Panc1 (cell line): Measurements from ENCODE around the gene PHF23. TPM values are rescaled to one million over a fixed set of nuclear protein-coding genes. Genes with fewer than 3 reads are reported as not detected.
A peak's percentile ranks its signal among the peaks of the same experiment; 100 is the strongest.

Experiments
- ATAC-seq: fragments of 200-7000 bp; cut with Tn5 transposase; 2 replicates; pipeline ENCODE4 v1.9.1; 2020; ENCODE audit warnings: mild to moderate bottlenecking, moderate library complexity
- BruUV-seq: library from RNA; stranded (reverse); fragments of 400-500 nt; replicated peaks from 2 replicates; lab custom pipeline; 2021; lab: Mats Ljungman, UMichigan
- CTCF ChIA-PET: fragments of 300-600 bp; sonication (Branson Sonifier 250); formaldehyde crosslinking; loops from one replicate; lab custom pipeline; 2022; ENCODE audit warnings: antibody characterized with exemption; lab: Charles Lee
- POLR2A ChIA-PET: fragments of 300-600 bp; sonication (Branson Sonifier 250); formaldehyde crosslinking; loops from one replicate; lab custom pipeline; 2022; ENCODE audit warnings: antibody characterized with exemption; lab: Charles Lee
- DNase-seq: peaks from one replicate; pipeline ENCODE4 v3.0.0-alpha.2; 2010; ENCODE audit warnings: low read depth, low spot score
- H3K27ac ChIP-seq: 2 replicates; pipeline ENCODE4 v1.5.1; 2011; ENCODE audit warnings: mild to moderate bottlenecking, low read length, inconsistent platforms
- H3K27me3 ChIP-seq: fragments of 200-500 bp; sonication (Bioruptor generic); 2 replicates; pipeline ENCODE4 v1.6.0; 2014; ENCODE audit warnings: low read length, inconsistent platforms; ENCODE audit not compliant: control insufficient read depth, insufficient read depth
- H3K36me3 ChIP-seq: fragments of 200-500 bp; sonication (Bioruptor generic); 2 replicates; pipeline ENCODE4 v1.5.1; 2014; ENCODE audit warnings: inconsistent platforms, mild to moderate bottlenecking, low read length, moderate library complexity; ENCODE audit not compliant: control insufficient read depth, insufficient read depth
- H3K4me1 ChIP-seq: 2 replicates; pipeline ENCODE4 v1.5.1; 2011; ENCODE audit warnings: inconsistent platforms, mild to moderate bottlenecking, low read length, moderate library complexity; ENCODE audit not compliant: control insufficient read depth, insufficient read depth
- H3K4me3 ChIP-seq, 2 experiments: 2 replicates each; pipeline ENCODE4 v1.5.1; 2011 to 2012; ENCODE audit warnings: low read depth in 2 of 2, low read length in 2 of 2, mild to moderate bottlenecking in 2 of 2, inconsistent platforms in 1 of 2, moderate library complexity in 1 of 2
- H3K9me3 ChIP-seq: fragments of 200-500 bp; sonication (Bioruptor generic); 2 replicates; pipeline ENCODE4 v1.5.1; 2014; ENCODE audit warnings: low read depth, mild to moderate bottlenecking, inconsistent platforms, low read length, moderate library complexity; ENCODE audit not compliant: control insufficient read depth, insufficient read depth
- CTCF ChIP-seq: fragments of 450-650 bp; IDR thresholded peaks from 2 replicates; pipeline ENCODE4 v1.5.1; 2017; ENCODE audit warnings: mild to moderate bottlenecking
- POLR2AphosphoS5 ChIP-seq: IDR thresholded peaks from 2 replicates; pipeline ENCODE4 v1.6.1; 2012; ENCODE audit warnings: mild to moderate bottlenecking, low read depth, low read length, moderate library complexity
- REST ChIP-seq, 2 experiments: IDR thresholded peaks; 2 replicates each; pipeline ENCODE4 v1.6.1; 2011 to 2012; ENCODE audit warnings: low read depth in 2 of 2, control low read depth in 1 of 2, low read length in 1 of 2, mild to moderate bottlenecking in 1 of 2, moderate library complexity in 1 of 2; ENCODE audit not compliant: insufficient read depth in 1 of 2
- SIN3A ChIP-seq: IDR thresholded peaks from 2 replicates; pipeline ENCODE4 v1.6.1; 2012; ENCODE audit warnings: low read depth, mild to moderate bottlenecking, low read length, moderate library complexity, borderline replicate concordance; ENCODE audit not compliant: insufficient read depth
- TCF7L2 ChIP-seq: IDR thresholded peaks from 2 replicates; pipeline ENCODE4 v1.6.1; 2011; ENCODE audit warnings: mild to moderate bottlenecking, low read depth, low read length, inconsistent platforms
- in situ Hi-C: cut with HindIII; loops from 2 replicates; pipeline ENCODE4 v1.10.0; 2016; ENCODE audit warnings: low sequenced_read_pairs, low pct_unique_long_range_greater_than_20kb
- intact Hi-C: fragments of 100-400 bp; cut with micrococcal nuclease; formaldehyde crosslinking; loops from one replicate; pipeline ENCODE4 v1.10.0; 2022; ENCODE audit not compliant: unreplicated experiment
- total RNA-seq: library from RNA; stranded (reverse); gene quantifications from one replicate; pipeline ENCODE4 v1.2.1, GENCODE V29; 2021; ENCODE audit not compliant: unreplicated experiment

Gene PHF23
- total RNA-seq, 1 experiment from 2014 or later = 69.3 TPM

- no TSS peak for BruUV-seq
- no peaks in the 10 kb centered on the region for H3K36me3 ChIP-seq
- ChIA-PET CTCF (no interaction called here), POLR2A (interaction anchor here (0.5 to 0.7 kb wide), 2 partner anchors 9 to 250 kb away, joined by 4 to 5 read pairs; no protein-coding TSS in a partner anchor)
- H3K27ac ChIP-seq = no peak overlapping the region
- no peaks in the 10 kb centered on the region for H3K27me3 ChIP-seq
- no peaks in the 10 kb centered on the region for H3K4me1 ChIP-seq
- intact Hi-C loops = no loop called here
- in situ Hi-C loops = no loop called here
- DNase-seq = no peak
- ATAC-seq = no peak
- H3K4me3 ChIP-seq = no peak overlapping the region
- H3K9me3 ChIP-seq = no peaks in the 10 kb centered on the region
- no peak for TF ChIP-seq TCF7L2
- TF ChIP-seq POLR2AphosphoS5 = no peak
- no peak for TF ChIP-seq SIN3A
- no peak for TF ChIP-seq CTCF
- no peak for TF ChIP-seq REST (IDR thresholded peaks at IDR 0.05; ENCODE audit: insufficient read depth in 1 of 2, low read depth in 2 of 2, low read length in 1 of 2)
Observed at GRCh38 chr17:7282752-7283321, 43.6 kb upstream of the PHF23 start.

DNA sequence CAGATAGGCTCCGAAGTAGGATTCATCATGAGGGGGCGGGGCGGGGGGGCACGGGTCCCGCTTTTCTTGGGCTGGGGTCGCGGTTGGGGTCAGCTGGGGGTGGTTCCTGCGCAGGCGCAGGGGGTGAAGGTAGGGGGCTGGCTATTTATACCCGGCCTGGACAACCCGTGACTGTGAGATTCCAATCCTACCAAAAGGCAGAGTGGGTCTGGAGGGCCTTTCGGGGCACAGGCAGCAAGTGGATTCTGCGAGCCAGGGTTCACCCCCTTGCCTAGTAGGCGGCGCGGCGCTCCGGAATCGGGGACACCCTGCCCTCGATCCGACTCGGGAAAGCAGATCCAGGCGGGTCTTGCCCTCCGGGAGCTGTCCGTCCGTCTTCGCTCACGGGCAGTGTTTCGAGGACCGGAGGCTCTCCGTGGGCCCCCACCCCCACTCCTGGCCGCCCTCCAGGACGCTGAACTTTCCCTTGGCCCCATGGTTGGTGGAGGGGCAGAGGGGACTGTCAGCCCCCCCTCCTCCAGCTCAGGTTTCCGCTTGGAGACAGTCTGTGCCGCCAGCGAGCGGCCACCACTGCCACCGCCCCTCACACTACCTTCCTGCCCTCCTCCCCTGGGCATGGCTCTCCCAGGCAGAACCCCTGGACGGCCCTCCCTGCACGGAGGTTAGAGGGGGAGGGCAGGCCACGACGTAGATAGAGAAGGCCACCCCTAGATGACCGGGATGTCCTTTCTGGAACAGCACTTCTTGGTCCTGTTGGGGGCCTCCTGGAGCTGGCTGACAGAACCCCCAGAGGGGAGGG, 42.9 kb upstream of the PHF23 start:
- Histone ChIP-seq H3K4me1 (no peaks in the 10 kb centered on the region), H3K27me3 (no peaks in the 10 kb centered on the region), H3K36me3 (no peaks in the 10 kb centered on the region), H3K27ac (no peak overlapping the region), H3K4me3 (peak overlapping the region; percentile 46 to 64), H3K9me3 (no peaks in the 10 kb centered on the region)
- no peak for ATAC-seq
- POLR2A ChIA-PET = interaction anchor here (0.5 to 0.7 kb wide), 2 partner anchors 10 to 250 kb away, joined by 4 to 5 read pairs; no protein-coding TSS in a partner anchor
- in situ Hi-C loops (no loop called here), intact Hi-C loops (loop anchor here (2.0 kb wide), 1 partner anchor 15 kb away; no protein-coding TSS in a partner anchor)
- DNase-seq = no peak
- BruUV-seq = no TSS peak
- CTCF ChIA-PET = interaction anchor here (1.8 kb wide), 1 partner anchor 31 kb away, joined by 13 read pairs; no protein-coding TSS in a partner anchor
- TF ChIP-seq REST (IDR thresholded peaks at IDR 0.05; ENCODE audit: insufficient read depth in 1 of 2, low read depth in 2 of 2, low read length in 1 of 2) (no peak), TCF7L2 (no peak), SIN3A (no peak), POLR2AphosphoS5 (no peak), CTCF (no peak)
